Uterus (tissue), 4 donors: ENCODE data around the gene SETD4. TPM values are rescaled to one million over a fixed set of nuclear protein-coding genes. Genes with fewer than 3 reads are reported as not detected.

ENCODE experiments used
- DNase-seq, 2 donors: peaks; one replicate each; pipeline ENCODE4 v3.0.0-alpha.2; 2019 to 2020
- H3K27ac ChIP-seq, 2 donors: fragments of 200-600 bp; sonication (generic); 1 replicate in 1 of 2; 2 replicates in 1 of 2; pipeline ENCODE4 v1.5.1; 2016 to 2018
- H3K27me3 ChIP-seq, 2 donors: fragments of 200-600 bp; sonication (generic); one replicate each; pipeline ENCODE4 v1.5.1; 2018 to 2019; ENCODE audit warnings: control low read depth in 1 of 2
- H3K36me3 ChIP-seq, 2 donors: fragments of 200-600 bp; sonication (generic); one replicate each; pipeline ENCODE4 v1.5.1; 2019; ENCODE audit warnings: control low read depth in 1 of 2
- H3K4me1 ChIP-seq, 2 donors: fragments of 200-600 bp; sonication (generic); one replicate each; pipeline ENCODE4 v1.5.1; 2018 to 2019; ENCODE audit warnings: control low read depth in 1 of 2
- H3K4me3 ChIP-seq, 2 donors: fragments of 200-600 bp; sonication (generic); 1 replicate in 1 of 2; 2 replicates in 1 of 2; pipeline ENCODE4 v1.5.1; 2018 to 2019; ENCODE audit warnings: mild to moderate bottlenecking in 1 of 2
- H3K9me3 ChIP-seq, 2 donors: fragments of 200-600 bp; sonication (generic); one replicate each; pipeline ENCODE4 v1.5.1; 2019; ENCODE audit warnings: control low read depth in 1 of 2
- CTCF ChIP-seq, 4 experiments: fragments of 200-600 bp in 2 of 4; fragments of 450-650 bp in 2 of 4; sonication (generic) in 2 of 4; IDR thresholded peaks; one replicate each; pipeline ENCODE4 v1.5.1; 2016 to 2019; ENCODE audit warnings: antibody characterized with exemption in 4 of 4, mild to moderate bottlenecking in 2 of 4, moderate library complexity in 1 of 4
- POLR2A ChIP-seq, 2 donors: fragments of 450-650 bp; IDR thresholded peaks; one replicate each; pipeline ENCODE4 v1.6.1; 2016; ENCODE audit warnings: antibody characterized with exemption in 2 of 2, mild to moderate bottlenecking in 1 of 2, moderate library complexity in 1 of 2
- intact Hi-C: fragments of 100-400 bp; cut with DNase I; formaldehyde crosslinking; loops from one replicate; pipeline ENCODE4 v1.15.1; 2023; ENCODE audit warnings: low total_unique reads
- total RNA-seq, 4 donors: library from RNA; depleted of rRNA in 3 of 4; stranded (reverse); fragments of >200 nt in 3 of 4; gene quantifications; one replicate each; pipeline versions ENCODE4 v1.1.0 to v1.2.4, GENCODE V29; 2014 to 2023
- donor health status: DM: yes; HTN: yes; CAD: no.

Gene SETD4
- total RNA-seq, 4 donors from 2014 or later, result 12.4 to 35.6 (median 22.3) TPM

- Histone ChIP-seq H3K4me1 (no peaks in the 10 kb centered on the region), H3K4me3 (no peak overlapping the region), H3K9me3 (no peaks in the 10 kb centered on the region), H3K27me3 (no peaks in the 10 kb centered on the region), H3K36me3 (no peaks in the 10 kb centered on the region), H3K27ac (no peak overlapping the region)
- intact Hi-C loops, result no loop called here
- TF ChIP-seq POLR2A (IDR thresholded peaks at IDR 0.05), result no peak
- TF ChIP-seq CTCF (IDR thresholded peaks at IDR 0.05), result no peak
- DNase-seq, result no peak
These were observed 45.3 kb downstream of the SETD4 start for GRCh38 chr21:36015045-36015444.

- intact Hi-C loops, result no loop called here
These were observed 49.5 kb downstream of the SETD4 start for GRCh38 chr21:36010801-36011200.

GRCh38 chr21:36008505-36008904 is 51.8 kb downstream of the SETD4 start:
- no peak for DNase-seq
- intact Hi-C loops, result no loop called here
- no peaks in the 10 kb centered on the region for H3K27me3 ChIP-seq
- H3K36me3 ChIP-seq, result no peaks in the 10 kb centered on the region
- H3K27ac ChIP-seq, result no peak overlapping the region
- H3K9me3 ChIP-seq, result no peaks in the 10 kb centered on the region
- no peaks in the 10 kb centered on the region for H3K4me1 ChIP-seq
- TF ChIP-seq CTCF (IDR thresholded peaks at IDR 0.05), result no peak
- TF ChIP-seq POLR2A (IDR thresholded peaks at IDR 0.05), result no peak
- no peak overlapping the region for H3K4me3 ChIP-seq

More at GRCh38 chr21:36010801-36011200, 49.5 kb downstream of the SETD4 start:
- H3K9me3 ChIP-seq, result no peaks in the 10 kb centered on the region
- no peaks in the 10 kb centered on the region for H3K27me3 ChIP-seq
- H3K4me1 ChIP-seq, result no peaks in the 10 kb centered on the region
- no peaks in the 10 kb centered on the region for H3K36me3 ChIP-seq
- no peak for DNase-seq
- H3K27ac ChIP-seq, result no peak overlapping the region
- no peak overlapping the region for H3K4me3 ChIP-seq
- TF ChIP-seq CTCF (IDR thresholded peaks at IDR 0.05), result no peak
- TF ChIP-seq POLR2A (IDR thresholded peaks at IDR 0.05), result no peak

GRCh38 chr21:36005879-36006400 is 54.4 kb downstream of the SETD4 start:
- peak overlapping the region in 1 of 2 donors; percentile 23 for H3K4me3 ChIP-seq

GRCh38 chr21:36005018-36005417 is 55.3 kb downstream of the SETD4 start:
- intact Hi-C loops, result no loop called here
- TF ChIP-seq CTCF (IDR thresholded peaks at IDR 0.05) (no peak), POLR2A (IDR thresholded peaks at IDR 0.05) (no peak)
- peak; percentile 28 to 77 for DNase-seq

More at GRCh38 chr21:36005879-36006400, 54.4 kb downstream of the SETD4 start:
- H3K27me3 ChIP-seq, result no peaks in the 10 kb centered on the region
- H3K27ac ChIP-seq, result peak overlapping the region in 1 of 2 donors; percentile 49
- no peaks in the 10 kb centered on the region for H3K36me3 ChIP-seq
- DNase-seq, result no peak
- TF ChIP-seq POLR2A (IDR thresholded peaks at IDR 0.05) (no peak), CTCF (IDR thresholded peaks at IDR 0.05) (no peak)
- no peaks in the 10 kb centered on the region for H3K9me3 ChIP-seq
- intact Hi-C loops, result no loop called here
- H3K4me1 ChIP-seq, result no peaks in the 10 kb centered on the region

More at GRCh38 chr21:36005018-36005417, 55.3 kb downstream of the SETD4 start:
- Histone ChIP-seq H3K27me3 (no peaks in the 10 kb centered on the region), H3K27ac (peak overlapping the region in 1 of 2 donors; percentile 49), H3K4me1 (no peaks in the 10 kb centered on the region), H3K9me3 (no peaks in the 10 kb centered on the region), H3K36me3 (no peaks in the 10 kb centered on the region), H3K4me3 (peak overlapping the region in 1 of 2 donors; percentile 23)
